ENCODE data around the gene GRAP.

DNA sequence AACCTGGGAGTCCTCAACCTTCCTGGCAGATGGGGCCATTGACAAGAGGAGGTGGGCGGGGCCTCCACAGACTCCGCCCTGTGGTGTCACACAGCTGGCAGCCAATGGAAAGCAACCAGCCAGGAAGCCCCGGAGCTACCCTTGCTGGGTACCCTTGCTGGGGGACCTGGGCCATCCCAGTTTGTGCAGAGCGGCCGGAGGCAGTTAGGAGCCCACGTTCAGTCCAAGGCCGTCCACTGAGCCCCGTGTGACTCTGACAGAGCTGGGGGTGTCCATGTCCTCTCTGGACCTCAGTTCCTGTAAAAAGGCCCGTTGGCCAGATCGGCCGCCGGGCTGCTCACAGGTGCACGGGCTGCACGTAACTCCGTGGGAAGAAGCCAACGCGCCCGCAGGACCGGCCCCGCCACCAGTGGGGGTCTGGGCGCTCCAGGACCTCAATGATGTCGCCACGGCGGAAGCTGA is 25.1 kb downstream of the GRAP start:
- TF ChIP-seq, protein P1, sequence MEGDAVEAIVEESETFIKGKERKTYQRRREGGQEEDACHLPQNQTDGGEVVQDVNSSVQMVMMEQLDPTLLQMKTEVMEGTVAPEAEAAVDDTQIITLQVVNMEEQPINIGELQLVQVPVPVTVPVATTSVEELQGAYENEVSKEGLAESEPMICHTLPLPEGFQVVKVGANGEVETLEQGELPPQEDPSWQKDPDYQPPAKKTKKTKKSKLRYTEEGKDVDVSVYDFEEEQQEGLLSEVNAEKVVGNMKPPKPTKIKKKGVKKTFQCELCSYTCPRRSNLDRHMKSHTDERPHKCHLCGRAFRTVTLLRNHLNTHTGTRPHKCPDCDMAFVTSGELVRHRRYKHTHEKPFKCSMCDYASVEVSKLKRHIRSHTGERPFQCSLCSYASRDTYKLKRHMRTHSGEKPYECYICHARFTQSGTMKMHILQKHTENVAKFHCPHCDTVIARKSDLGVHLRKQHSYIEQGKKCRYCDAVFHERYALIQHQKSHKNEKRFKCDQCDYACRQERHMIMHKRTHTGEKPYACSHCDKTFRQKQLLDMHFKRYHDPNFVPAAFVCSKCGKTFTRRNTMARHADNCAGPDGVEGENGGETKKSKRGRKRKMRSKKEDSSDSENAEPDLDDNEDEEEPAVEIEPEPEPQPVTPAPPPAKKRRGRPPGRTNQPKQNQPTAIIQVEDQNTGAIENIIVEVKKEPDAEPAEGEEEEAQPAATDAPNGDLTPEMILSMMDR (conservative IDR thresholded peaks at IDR 0.05; ENCODE audit: low read depth, low read length) = no peak
- no peak for TF ChIP-seq EZH2 (IDR thresholded peaks at IDR 0.05; ENCODE audit: low read length, unreplicated experiment)
- no peak for TF ChIP-seq EZH2phosphoT487 (IDR thresholded peaks at IDR 0.05; ENCODE audit: borderline replicate concordance, low read length)
